D341Med (cell line): ENCODE results near the gene MRPL21.

Experiments used
- DNase-seq: peaks from one replicate; pipeline ENCODE4 v3.0.0; 2012; ENCODE audit warnings: low spot score

Gene MRPL21

GRCh38 chr11:68935066-68935465, 31.4 kb upstream of the MRPL21 start:
- DNase-seq, result peak; percentile 9

GRCh38 chr11:68934666-68935065, 31.0 kb upstream of the MRPL21 start:
- peak; percentile 18 for DNase-seq

- peak; percentile 8 for DNase-seq
Observed at GRCh38 chr11:68934321-68934645, 30.7 kb upstream of the MRPL21 start.

- DNase-seq, result no peak
Observed at GRCh38 chr11:68933605-68934320, 30.1 kb upstream of the MRPL21 start.

- peak; percentile 21 for DNase-seq
Observed at GRCh38 chr11:68932933-68933577, 29.4 kb upstream of the MRPL21 start.

- peak; percentile 26 for DNase-seq
Observed at GRCh38 chr11:68932358-68932757, 28.7 kb upstream of the MRPL21 start.

- DNase-seq, result no peak
Observed at GRCh38 chr11:68931911-68932310, 28.3 kb upstream of the MRPL21 start.

GRCh38 chr11:68930991-68931855, 27.6 kb upstream of the MRPL21 start:
- no peak for DNase-seq

- DNase-seq, result no peak
Observed at GRCh38 chr11:68929706-68930570, 26.3 kb upstream of the MRPL21 start.

GRCh38 chr11:68929135-68929534, 25.5 kb upstream of the MRPL21 start:
- DNase-seq, result no peak

GRCh38 chr11:68928136-68928880, 24.7 kb upstream of the MRPL21 start:
- no peak for DNase-seq

GRCh38 chr11:68927280-68928135, 23.9 kb upstream of the MRPL21 start:
- no peak for DNase-seq

GRCh38 chr11:68925611-68926010, 22.0 kb upstream of the MRPL21 start:
- DNase-seq, result no peak

- DNase-seq, result peak; percentile 25
Observed at GRCh38 chr11:68924073-68924925, 20.7 kb upstream of the MRPL21 start.

- peak; percentile 73 for DNase-seq
Observed at GRCh38 chr11:68923614-68924013, 20.0 kb upstream of the MRPL21 start.

GRCh38 chr11:68916439-68916838, 12.8 kb upstream of the MRPL21 start:
- peak; percentile 18 for DNase-seq

- DNase-seq, result peak; percentile 26
Observed at GRCh38 chr11:68914761-68915160, 11.1 kb upstream of the MRPL21 start.

GRCh38 chr11:68913188-68913587, 9.6 kb upstream of the MRPL21 start:
- peak; percentile 10 for DNase-seq

- DNase-seq, result no peak
Observed at GRCh38 chr11:68912254-68912653, 8.6 kb upstream of the MRPL21 start.
